HG03066 (cell line): ENCODE measurements around the gene NXPH4.

Experiments used
- ATAC-seq: cut with Tn5 transposase; IDR thresholded peaks from one replicate; pipeline ENCODE4 v1.9.1; 2021; ENCODE audit warnings: low read depth; ENCODE audit not compliant: unreplicated experiment

NXPH4 gene

GRCh38 chr12:57216921-57217879 is 606 bp downstream of the NXPH4 start:
- ATAC-seq: no peak

- ATAC-seq: no peak
Measured at GRCh38 chr12:57218030-57218853, 1.6 kb downstream of the NXPH4 start.

GRCh38 chr12:57219205-57219992 is 2.8 kb downstream of the NXPH4 start:
- no peak for ATAC-seq

DNA sequence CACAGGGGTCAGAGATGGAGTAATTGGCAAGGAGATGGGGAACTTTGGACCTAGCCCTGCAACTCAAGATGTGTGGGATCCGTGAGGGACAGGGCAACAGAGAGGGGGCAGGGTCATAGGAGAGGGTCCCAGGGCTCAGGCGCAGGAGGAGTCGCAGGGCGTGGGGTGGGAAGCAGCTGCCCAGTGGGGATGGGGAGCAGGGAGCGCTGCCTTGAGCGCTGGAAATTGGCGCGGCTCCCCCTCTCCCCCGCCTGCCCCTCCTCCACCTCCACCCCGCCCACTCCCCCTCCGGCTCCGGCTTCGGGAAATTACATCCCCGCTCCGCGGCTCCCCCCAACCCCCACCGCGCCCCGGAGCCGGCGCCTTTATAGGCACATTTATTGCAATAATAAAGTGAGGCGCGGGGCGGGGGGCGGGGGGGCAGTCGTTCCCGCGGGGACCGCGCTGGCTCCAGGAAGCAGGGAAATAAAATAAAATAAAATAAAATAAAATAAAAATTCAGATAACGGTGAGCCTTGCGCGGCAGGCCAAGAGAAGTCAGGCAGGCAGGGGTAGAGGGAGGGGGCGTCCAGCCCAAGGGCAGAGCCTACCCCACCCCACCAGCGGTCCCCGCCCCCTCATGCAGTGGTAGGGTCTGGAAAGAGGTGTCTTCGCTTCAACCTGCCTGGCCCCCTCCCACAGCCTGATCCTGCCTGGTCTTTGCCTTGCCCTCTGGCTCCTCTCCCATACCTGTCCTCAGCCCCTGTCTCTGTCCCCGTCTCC is 3.6 kb downstream of the NXPH4 start:
- ATAC-seq: no peak

- no peak for ATAC-seq
Measured at GRCh38 chr12:57220770-57221168, 4.2 kb downstream of the NXPH4 start.

- no peak for ATAC-seq
Measured at GRCh38 chr12:57221169-57221917, 4.7 kb downstream of the NXPH4 start.

DNA sequence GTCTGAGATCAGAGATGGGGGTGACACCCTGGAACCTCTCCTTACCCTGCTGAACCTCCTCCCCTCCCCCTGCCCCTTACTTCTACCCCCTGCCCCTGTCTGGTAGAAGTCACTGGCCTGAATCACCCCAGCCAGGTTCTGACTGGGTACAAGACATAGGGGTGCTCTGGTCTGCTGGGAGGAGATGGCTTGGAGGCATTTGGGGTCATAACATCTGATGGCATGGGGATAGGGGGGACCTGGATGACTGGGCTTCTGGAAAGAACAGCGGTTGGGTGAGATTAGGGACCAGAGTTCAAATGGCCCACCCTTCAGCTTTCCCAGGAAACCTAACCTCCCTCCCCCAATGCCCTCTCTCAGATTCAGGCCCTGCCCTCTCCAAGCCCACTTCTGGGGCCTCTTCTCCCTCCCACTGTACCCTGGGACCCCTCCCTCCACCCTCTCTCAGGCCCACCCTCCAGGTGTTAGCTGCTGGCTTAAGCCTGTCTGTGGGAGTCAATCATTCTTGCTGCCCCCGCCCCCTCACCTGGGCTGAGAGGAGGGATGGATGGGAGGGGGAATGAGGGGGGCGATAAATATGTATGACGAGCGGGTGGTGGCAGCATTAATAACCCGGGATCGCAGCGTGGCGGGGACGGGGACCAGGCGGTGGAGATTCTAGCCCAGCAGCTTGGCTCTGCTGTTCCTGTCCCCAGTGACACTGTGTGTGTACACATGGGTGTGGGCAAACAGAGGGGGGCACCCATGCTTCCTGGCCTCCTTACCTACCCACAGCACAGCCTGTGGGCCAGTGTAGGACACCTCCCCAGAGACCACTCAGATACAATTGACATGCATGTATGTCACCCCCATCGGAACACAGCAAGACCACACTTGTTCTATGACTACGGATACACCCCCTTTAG is 5.9 kb downstream of the NXPH4 start:
- ATAC-seq: no peak

GRCh38 chr12:57223191-57224165 is 6.9 kb downstream of the NXPH4 start:
- no peak for ATAC-seq

- no peak for ATAC-seq
Measured at GRCh38 chr12:57224278-57224972, 7.8 kb downstream of the NXPH4 start.

- no peak for ATAC-seq
Measured at GRCh38 chr12:57224973-57225679, 8.5 kb downstream of the NXPH4 start.

GRCh38 chr12:57225680-57226210 is 9.2 kb downstream of the NXPH4 start:
- no peak for ATAC-seq

DNA sequence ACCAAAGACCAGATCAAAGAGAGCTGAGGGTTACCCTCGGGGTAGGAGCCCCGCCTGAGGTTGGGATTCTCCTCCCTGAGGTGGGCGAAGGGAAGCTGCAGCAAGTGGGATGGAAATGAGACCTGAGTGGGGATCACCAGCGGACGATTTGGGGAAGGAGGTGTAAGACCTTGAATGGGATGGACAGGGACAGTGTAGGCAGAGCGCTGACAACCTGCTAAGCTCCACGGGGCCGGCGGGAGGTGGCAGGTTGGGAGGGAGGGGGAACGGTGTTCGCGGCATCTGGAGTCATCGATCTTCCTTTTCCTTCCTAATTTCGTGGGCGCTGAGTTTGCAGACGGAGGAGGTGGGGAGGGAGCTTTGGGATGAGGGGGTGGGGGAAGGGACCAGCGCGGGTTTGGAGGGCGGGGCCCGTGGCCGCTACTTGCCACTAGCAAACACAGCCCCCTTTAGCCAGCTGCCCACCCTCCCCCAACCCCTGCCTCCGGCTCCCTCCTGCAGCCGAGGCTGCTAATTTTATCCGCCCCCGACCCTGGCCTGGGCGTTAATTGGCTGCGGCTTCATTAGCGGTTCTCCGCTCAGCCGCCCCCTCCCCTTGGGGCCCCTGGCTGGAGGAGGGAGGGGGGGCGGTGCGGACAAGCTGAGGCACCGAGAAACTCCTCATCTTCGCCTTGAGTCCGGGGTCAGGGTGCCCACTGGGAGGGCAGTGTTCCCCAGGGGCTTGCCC is 10.2 kb downstream of the NXPH4 start:
- no peak for ATAC-seq

DNA sequence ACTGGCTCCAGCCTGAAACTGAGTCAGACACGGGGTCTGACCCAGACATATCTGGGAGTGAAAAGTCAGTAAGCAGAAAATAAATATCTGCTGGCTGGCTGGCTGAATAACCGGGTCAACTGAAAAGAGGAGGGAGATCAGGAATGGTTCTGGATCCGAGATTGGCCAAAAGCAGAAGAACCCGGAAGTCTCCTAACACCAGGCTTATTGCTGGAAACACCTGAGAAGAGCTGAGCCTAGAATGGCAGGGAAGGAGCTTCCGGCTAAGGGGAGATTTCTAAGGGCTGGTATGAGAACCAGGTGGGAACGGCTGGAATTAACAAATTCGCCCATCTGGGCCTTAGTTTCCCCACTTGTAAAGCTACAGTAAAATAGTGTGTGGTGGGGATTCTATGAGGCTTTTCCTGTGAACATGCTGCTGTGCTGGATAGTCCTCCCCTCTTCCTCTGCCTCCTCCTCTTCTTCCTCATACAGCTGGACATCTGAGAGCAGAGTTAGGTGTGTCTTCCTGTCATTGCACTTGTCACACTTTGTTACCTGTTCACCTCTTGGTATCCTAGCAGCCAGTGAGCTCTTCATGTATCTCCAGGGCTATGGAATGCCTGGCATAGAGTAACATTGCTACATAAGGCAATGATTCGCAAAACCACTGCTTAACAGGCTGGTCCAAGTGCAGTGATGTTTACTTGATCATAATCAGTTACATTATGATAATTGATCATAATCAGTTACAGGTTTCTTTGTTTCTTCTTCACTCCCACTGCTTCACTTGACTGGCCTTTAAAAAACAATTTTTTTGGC is 10.9 kb downstream of the NXPH4 start:
- no peak for ATAC-seq

GRCh38 chr12:57229046-57229633 is 12.5 kb downstream of the NXPH4 start:
- ATAC-seq: peak; percentile 10
